Fibroblast of the aortic adventitia (primary cell): ENCODE data around the gene DBNDD1. TPM values are rescaled to one million over a fixed set of nuclear protein-coding genes. Genes with fewer than 3 reads are reported as not detected.
"Not testable (repeated sequence)": the region's sequence is repeated elsewhere in the genome, so short reads cannot be mapped to it uniquely, and the experiment has no call there.

Experiments
- DNase-seq: peaks from one replicate; pipeline ENCODE4 v3.0.0-alpha.2; 2010; ENCODE audit warnings: low read depth
- H3K4me3 ChIP-seq: 2 replicates; pipeline ENCODE4 v1.5.1; 2011; ENCODE audit warnings: low read depth, mild to moderate bottlenecking, control low read depth, low read length, moderate library complexity
- total RNA-seq: library from RNA; depleted of rRNA; stranded (reverse); fragments of >200 nt; gene quantifications from 2 replicates; pipeline ENCODE4 v1.2.3, GENCODE V29; 2012; ENCODE audit warnings: low replicate concordance
- TF ChIP-seq, protein P1 (sequence below): IDR thresholded peaks from 2 replicates; pipeline ENCODE4 v1.5.1; 2011; ENCODE audit warnings: mild to moderate bottlenecking, low read length, control low read depth, inconsistent platforms; ENCODE audit not compliant: insufficient read depth

DBNDD1 gene
- total RNA-seq, 1 donor, result 1.7 TPM

DNA sequence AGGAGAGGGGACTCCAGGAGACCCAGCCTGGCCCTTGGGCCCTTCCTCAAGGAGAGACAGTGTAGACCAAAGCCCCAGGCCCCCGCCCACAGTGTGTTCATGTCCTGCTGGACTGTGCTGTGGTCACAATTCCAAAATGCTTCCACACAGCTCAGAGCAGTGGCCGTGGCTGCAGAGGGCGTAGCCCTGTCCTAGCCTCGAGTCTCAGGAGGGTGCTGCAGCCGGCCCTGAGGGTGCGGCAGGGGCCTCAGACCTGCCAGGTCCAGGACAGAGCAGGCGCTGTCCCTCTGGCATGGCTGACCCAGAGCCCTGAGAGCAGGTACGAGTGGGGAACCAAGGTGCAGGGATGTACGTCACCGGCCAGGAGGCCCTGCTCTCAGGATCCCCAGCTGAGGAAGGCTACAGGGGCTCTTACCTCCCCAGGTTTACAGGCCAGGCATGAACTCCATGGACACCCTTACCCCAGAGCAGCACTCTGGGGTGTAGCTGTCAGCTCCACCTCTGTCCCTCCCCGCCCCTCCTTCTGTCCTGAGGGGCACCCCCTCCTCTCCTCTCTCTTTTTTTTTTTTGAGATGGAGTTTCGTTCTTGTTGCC lies 7.3 kb downstream of the DBNDD1 start:
- TF ChIP-seq, protein P1, sequence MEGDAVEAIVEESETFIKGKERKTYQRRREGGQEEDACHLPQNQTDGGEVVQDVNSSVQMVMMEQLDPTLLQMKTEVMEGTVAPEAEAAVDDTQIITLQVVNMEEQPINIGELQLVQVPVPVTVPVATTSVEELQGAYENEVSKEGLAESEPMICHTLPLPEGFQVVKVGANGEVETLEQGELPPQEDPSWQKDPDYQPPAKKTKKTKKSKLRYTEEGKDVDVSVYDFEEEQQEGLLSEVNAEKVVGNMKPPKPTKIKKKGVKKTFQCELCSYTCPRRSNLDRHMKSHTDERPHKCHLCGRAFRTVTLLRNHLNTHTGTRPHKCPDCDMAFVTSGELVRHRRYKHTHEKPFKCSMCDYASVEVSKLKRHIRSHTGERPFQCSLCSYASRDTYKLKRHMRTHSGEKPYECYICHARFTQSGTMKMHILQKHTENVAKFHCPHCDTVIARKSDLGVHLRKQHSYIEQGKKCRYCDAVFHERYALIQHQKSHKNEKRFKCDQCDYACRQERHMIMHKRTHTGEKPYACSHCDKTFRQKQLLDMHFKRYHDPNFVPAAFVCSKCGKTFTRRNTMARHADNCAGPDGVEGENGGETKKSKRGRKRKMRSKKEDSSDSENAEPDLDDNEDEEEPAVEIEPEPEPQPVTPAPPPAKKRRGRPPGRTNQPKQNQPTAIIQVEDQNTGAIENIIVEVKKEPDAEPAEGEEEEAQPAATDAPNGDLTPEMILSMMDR, result no peak

DNA sequence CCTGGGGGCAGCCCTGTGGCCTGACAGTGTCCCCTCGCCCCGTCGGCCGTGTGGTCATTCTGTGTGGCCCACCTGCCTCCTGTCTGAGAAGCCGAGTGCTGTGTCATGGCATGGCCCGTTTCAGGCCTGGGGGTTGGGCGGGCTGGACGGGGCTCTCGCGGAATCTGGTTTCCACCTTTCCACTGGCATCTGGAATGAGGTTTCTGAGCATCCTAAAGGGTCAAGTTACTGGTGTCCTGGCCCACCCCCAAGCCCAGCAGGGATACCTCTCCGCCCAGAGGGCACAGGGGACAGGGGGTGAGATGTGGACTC lies 7.8 kb downstream of the DBNDD1 start:
- H3K4me3 ChIP-seq, result no peak overlapping the region
- TF ChIP-seq, protein P1, result no peak
- DNase-seq, result no peak

More for the DNA sequence above, 7.3 kb downstream of the DBNDD1 start:
- H3K4me3 ChIP-seq, result no peak overlapping the region
- no peak for DNase-seq

DNA sequence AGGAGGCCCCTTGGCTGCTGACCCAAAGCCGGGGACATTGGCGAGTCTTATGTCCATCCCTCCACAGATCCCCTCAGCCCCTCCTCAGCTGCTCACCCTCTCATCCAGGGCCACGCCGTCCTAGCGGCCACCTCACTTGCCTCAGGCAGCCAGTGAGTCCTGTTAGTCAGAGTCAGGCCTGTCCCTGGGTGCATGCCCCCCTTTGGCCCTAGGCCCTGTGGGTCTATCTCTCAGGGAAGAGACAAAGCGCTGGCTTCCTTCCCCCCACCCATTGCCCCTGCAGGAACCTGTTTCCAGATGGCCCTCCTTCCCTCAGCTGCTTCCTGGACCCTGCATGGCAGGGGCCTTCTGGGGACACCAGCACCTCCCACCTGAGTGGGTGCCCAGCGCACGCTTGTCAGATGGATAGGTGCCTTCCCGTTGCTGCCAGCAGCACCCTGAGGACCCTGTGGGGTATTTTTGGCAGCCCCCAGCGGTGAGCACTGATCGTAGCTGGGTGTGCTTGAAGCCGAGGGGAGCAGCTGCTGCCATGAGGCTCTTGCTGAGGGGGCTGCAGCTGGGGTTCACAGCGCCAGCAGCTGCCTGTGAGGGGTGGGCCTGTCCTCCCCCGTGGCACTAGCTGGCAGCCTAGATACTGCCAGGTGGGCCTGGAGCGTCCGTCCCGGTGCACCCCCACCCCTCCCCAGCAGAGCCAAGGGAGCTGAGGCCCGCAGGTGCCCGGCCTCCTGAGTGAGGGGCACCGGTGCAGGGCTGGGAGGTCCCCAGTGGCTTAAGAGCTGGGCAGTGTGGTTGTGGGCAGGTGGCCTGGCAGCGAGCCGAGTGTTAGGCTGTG lies 8.4 kb downstream of the DBNDD1 start:
- TF ChIP-seq, protein P1, result no peak
- no peak for DNase-seq
- no peak overlapping the region for H3K4me3 ChIP-seq

DNA sequence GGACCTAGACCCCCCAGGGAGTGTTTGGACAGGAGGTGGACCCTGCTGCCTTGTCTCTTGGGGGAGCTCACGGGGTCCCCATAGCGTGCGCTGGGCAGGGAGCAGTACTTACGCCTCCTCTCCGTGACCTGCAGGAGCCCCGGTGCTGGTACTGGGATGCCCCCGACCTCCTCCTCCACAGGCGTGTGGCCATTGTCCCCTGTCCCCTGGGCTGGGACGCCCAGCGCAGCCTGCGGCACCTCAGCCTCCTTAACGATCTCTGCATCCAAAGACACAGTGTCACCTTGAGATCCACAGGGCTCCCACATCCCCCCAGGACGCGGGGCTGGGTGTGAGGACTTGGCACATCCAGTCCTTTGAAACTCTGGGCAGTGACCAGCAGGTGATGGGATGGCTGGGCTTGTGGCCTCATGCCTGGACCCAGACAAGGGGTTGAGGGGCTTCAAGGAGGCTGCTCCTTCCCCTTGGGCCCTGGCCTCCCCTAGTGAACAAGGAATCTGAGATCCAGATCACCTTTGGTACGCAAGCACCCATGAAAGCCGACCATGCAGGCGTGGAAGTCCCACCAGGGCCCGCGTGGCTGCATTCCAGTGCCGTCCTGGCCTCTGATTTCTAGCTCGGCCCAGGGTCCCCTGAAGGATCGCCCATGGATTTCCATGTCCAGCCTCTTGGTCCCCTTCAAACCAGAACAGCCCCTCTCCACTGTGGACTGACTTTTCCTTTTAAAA lies 9.9 kb downstream of the DBNDD1 start:
- DNase-seq, result no peak
- TF ChIP-seq, protein P1, result no peak
- no peak overlapping the region for H3K4me3 ChIP-seq

DNA sequence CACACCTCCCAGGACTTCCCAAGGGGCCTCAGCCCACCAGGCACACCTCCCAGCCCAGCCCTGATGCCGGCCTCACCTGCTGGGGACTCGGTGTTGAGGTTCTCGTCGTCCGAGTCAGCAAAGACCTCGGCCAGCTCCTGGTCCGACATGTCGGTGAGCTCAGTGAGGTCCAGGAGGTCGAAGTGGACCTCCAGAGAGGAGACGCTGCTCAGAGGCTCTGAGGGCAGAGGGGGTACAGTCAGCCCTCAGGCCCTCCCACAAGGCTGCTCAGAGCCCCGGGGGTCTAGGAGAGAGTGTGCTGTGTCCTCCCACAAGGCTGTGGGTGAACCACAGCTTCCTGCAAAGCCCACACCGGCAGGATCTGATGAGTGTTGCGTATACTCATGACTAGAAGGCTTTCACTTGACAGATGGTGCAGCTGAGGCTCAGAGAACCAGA lies 10.5 kb downstream of the DBNDD1 start:
- DNase-seq, result no peak
- no peak overlapping the region for H3K4me3 ChIP-seq
- TF ChIP-seq, protein P1, result no peak

DNA sequence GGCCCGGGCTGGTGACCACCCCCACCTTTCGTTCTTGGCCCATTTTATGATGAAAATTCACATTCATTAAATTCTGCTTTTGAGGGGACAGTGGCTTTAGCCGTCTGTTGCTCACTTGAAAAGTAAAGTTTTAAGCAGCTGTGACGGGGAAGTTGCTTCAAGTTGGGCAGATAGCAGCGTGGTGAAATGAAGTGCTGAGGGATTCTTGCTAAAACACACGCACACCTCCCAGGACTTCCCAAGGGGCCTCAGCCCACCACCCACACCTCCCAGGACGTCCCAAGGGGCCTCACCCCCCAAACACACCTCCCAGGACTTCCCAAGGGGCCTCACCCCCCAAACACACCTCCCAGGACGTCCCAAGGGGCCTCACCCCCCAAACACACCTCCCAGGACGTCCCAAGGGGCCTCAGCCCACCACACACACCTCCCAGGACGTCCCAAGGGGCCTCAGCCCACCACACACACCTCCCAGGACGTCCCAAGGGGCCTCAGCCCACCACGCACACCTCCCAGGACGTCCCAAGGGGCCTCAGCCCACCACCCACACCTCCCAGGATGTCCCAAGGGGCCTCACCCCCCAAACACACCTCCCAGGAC lies 11.5 kb downstream of the DBNDD1 start:
- DNase-seq, H3K4me3 ChIP-seq: not testable (repeated sequence)

DNA sequence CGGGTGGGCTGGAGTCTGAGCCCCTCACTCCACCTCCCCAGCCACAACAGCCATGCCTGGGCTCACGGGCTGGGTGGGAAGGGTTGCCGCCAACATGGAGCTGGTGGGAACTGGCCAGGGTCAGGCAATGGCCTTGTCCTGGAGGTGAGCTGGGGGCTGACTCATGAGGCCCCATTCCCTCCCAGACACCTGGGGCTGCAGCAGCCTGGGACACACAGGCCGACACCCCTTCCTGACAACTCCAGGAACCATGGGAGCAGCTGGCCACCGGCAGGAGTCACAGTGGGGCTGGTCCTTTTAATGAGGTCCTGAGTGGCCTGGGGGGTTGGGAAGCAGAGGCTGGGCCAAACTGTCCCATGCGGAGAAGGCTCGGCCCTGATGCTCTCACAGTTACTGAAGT lies 12.2 kb downstream of the DBNDD1 start:
- TF ChIP-seq, protein P1, result no peak
- DNase-seq, result no peak
- no peak overlapping the region for H3K4me3 ChIP-seq
